Renal pelvis (tissue), 4 donors: ENCODE measurements around the gene DLG5. TPM values are rescaled to one million over a fixed set of nuclear protein-coding genes. Genes with fewer than 3 reads are reported as not detected.

Experiments
- DNase-seq: peaks from one replicate; pipeline ENCODE4 v3.0.0-alpha.2; 2013
- polyA plus RNA-seq, 3 donors: library from polyadenylated mRNA; unstranded; fragments of 120-200 nt; gene quantifications; one replicate each; pipeline ENCODE4 v1.2.1, GENCODE V29; 2013; ENCODE audit not compliant: insufficient read length in 3 of 3

Gene DLG5
- polyA plus RNA-seq, 3 donors, result 44.6 to 53.8 (median 46.0) TPM

GRCh38 chr10:77844177-77844576, 82.4 kb downstream of the DLG5 start:
- no peak for DNase-seq

DNA sequence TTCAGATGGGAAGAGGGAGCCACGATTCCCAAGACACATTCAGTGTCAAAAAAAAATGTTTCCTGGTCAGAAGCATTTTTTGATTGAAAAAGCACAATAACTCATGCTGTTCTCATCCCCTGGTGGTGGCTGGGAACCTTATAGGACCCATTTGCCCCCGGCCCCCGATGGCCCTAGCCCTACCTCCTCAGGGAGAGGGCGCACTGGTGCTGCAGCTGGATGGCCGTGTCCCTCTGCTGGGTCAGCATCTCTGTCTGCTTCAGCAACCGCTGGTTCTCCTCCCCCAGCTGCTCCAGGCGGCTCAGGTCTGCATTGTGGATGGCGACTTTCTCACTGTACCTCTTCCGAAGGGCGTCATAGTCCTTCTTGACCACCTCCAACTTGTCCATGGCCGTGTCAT, 83.3 kb downstream of the DLG5 start:
- DNase-seq, result no peak

- no peak for DNase-seq
Observed at GRCh38 chr10:77842652-77843212, 83.8 kb downstream of the DLG5 start.

- no peak for DNase-seq
Observed at GRCh38 chr10:77841711-77842375, 84.7 kb downstream of the DLG5 start.

DNA sequence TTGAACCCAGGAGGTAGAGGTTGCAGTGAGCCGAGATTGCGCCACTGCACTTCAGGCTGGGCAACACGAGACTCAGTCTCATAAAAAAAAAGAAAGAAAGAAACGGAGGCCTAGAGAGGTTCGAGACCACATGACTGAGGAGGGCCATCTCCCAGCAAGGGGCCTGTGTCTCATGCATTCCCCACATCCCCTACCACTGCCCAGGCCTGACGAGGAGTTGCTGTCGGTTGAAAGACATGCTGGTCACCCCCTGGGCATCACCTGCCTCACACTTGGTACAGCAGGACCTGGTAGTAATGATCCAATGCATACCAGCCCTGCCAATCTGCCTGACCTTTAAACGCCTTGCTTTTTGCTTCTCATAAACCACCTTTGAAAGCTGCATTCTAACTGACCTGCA, 85.9 kb downstream of the DLG5 start:
- DNase-seq, result no peak

- no peak for DNase-seq
Observed at GRCh38 chr10:77837925-77838595, 88.5 kb downstream of the DLG5 start.

- DNase-seq, result no peak
Observed at GRCh38 chr10:77837248-77837924, 89.2 kb downstream of the DLG5 start.

GRCh38 chr10:77836299-77836820, 90.2 kb downstream of the DLG5 start:
- no peak for DNase-seq

DNA sequence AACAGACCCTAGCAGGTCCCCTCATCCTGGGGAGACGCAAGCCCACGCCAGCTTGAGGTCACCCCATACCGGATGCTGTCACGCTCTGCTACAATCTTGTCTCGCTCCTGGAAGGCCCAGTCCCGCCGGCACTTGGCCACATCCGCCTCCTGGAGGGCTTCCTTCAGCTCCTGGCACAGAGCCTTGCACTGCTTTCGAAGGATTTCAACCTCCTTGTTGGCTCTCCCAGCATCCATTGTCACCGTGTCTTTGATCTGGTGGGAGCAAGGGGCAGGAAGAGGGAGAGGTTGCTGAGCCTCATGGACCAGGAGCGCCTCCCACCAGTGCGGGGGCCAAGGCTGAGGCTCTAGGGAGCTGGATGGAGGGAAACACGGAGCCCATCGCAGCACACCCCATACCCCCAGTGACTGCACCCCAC, 90.9 kb downstream of the DLG5 start:
- DNase-seq, result no peak

- DNase-seq, result no peak
Observed at GRCh38 chr10:77834943-77835668, 91.4 kb downstream of the DLG5 start.

DNA sequence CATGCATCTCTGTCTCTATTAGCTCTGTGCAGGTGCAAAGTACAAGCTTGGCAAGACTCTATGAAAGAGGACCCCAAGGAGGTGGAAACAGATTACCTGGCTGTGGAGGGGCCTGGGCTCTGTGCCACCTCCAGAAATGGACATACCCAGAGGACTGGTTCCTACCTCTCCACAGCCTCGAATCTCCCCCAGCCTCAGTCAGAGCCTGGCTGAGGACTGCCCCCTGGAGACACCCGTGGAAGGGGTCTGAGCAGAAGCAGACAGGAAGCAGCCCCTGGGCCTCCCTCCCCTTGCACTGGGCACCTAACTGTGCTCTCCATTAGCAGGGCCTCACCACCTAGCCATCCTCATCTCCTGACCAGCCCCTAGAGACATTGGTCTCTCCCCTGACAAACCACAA, 92.0 kb downstream of the DLG5 start:
- DNase-seq, result no peak

- no peak for DNase-seq
Observed at GRCh38 chr10:77833792-77834191, 92.8 kb downstream of the DLG5 start.

GRCh38 chr10:77833225-77833624, 93.3 kb downstream of the DLG5 start:
- DNase-seq, result no peak

- DNase-seq, result no peak
Observed at GRCh38 chr10:77832238-77832637, 94.3 kb downstream of the DLG5 start.

DNA sequence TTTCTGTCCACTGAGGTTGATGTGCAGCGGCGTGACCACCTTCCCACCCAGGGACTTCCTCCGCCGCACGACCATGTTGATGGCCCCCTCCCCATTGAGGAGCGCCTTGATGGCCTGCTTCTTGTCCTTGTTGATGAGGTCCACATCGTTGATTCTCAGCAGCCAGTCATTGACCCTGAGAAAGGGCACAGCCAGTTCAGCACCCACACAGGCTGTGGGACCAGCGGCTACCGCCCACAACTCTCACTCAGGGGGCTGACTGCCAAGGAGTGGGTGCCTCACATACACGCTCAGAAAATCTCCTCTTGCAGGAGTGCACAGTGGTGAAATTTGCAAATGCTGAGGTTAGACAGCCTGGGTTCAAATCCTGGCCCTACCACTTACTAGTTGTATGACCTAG, 97.2 kb downstream of the DLG5 start:
- no peak for DNase-seq

DNA sequence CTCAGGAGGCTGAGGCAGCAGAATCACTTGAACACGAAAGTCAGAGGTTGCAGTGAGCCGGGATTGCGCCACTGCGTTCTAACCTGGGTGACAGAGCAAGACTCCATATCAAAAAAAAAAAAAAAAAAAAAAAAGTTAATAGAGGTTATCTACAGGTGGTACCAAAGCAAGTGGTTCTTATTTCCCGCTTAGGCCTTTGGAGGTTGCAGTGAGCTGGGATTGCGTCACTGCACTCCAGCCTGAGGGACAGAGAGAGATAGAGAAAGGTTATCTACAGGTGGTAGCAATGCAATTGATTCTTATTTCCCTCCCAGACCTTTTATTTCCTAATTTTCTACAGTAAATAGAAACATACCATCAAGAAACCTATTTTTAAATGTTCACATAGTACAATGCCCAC, 98.2 kb downstream of the DLG5 start:
- DNase-seq, result no peak

DNA sequence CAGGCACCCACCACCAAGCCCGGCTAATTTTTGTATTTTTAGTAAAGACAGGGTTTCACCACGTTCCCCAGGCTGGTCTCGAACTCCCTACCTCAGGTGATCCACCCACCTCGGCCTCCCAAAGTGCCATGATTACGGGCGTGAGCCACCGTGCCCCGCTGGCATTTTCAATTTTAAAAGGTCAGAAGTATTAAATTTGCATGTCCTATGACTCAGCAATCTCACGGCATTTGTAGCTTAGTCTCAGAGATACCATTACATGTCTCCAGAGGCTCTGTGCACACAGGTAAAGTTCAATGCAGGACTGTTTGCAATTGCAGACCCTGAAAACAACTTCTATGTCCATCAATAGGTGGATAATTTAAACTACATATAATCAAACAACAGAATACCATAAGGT, 99.2 kb downstream of the DLG5 start:
- DNase-seq, result no peak

GRCh38 chr10:77825965-77826364, 100.6 kb downstream of the DLG5 start:
- no peak for DNase-seq

GRCh38 chr10:77824908-77825307, 101.6 kb downstream of the DLG5 start:
- no peak for DNase-seq

DNA sequence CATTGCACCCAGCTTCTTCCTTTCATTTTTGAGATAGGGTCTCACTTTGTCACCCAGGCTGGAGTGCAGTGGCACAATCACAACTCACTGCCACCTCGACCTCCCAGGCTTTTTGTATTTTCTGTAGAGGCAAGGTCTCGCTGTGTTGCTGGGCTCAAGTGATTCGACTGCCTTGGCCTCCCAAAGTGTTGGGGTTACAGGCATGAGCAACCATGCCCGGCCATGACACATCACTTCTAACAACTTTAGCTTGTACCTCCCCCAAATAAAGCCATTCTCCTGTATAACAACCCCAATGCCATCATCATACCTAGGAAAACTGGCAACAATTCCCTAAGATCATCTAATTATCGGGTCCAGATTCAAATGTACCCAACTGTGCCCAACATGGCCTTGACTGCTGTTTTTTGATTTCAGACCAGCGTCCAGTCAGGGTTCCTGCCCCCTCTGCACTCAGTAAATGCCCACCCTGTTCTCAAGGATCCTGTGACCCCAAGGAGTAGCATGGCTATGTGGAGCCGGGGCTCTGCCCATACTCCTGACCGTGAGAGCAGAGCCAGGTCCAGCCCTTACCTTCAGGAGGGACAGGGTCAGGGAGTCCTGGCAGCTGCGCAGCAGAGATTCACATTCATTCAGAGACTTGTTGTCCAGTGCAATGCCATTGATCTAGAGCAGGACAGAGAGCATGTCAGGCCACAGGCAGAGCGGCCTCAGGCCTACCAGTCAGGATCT, 102.6 kb downstream of the DLG5 start:
- no peak for DNase-seq

DNA sequence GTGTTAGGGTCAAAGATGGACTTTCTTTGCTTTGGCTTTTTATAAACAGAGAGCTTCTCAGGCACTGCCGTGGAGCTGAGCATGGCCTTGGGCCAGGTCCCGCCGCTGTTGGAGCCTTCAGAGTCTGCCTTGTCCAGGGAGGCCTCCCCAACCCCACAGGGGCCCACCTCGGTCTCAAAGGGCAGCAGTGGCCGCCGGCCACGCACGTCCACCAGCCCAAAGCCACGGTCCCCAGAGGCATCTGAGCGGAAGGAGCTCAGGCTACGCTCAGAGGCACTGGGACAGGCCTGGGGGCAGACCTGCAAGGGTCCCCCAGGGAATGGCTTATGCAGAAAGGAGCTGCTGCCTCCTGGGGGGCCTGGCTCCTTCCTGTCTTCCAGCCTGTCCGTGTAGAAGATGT, 105.0 kb downstream of the DLG5 start:
- no peak for DNase-seq
